Stimulated activated CD4-positive, alpha-beta T cell treated with anti-CD3 and anti-CD28 coated beads, Interleukin-12 subunit alpha, Interleukin-12 subunit beta, amount 100 ng/mL, for 4 hours (primary cell): ENCODE measurements around the gene GRM1.
"Not testable (repeated sequence)": the region's sequence is repeated elsewhere in the genome, so short reads cannot be mapped to it uniquely, and the experiment has no call there.

Experiments used
- DNase-seq: peaks from one replicate; pipeline ENCODE4 v3.0.0-alpha.2; 2020

Gene GRM1

DNA sequence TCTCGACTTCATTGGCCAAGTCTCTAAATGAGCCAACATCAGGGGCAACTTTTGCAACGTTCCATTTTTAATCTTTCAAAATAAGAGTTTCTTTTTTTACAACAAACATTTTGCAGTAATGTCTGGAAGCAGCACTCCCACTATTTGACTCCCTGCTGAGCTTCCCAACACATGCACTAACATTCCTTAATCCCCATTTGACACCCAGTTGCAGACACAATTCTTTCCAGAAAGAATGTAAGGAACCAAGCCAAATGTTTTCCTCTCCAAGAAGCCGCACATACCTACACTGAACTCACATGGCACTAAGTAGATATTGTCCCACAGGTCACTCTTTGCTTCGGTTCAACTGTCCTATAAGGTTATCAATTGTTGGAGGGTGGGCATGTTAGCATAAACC lies 165.6 kb downstream of the GRM1 start:
- DNase-seq, result no peak

DNA sequence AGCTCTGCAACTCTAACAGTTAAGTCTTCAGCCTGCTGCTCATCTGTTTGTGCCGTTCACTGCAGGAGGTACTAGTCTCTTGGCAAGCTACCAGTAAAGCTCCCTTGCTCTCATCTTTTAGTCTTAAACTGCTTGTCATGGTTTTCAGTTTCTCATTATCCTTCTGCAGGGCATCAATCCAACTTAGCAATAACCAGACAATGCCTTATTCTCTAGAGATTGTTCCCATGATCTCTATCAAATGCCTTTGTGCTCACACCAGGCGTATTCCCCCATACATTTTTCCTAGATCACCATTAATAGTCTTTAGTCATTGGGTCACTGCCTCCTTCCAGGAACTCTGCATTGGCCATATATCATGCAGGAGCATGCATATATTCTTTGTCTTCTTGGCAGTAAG lies 171.3 kb downstream of the GRM1 start:
- DNase-seq, result no peak

DNA sequence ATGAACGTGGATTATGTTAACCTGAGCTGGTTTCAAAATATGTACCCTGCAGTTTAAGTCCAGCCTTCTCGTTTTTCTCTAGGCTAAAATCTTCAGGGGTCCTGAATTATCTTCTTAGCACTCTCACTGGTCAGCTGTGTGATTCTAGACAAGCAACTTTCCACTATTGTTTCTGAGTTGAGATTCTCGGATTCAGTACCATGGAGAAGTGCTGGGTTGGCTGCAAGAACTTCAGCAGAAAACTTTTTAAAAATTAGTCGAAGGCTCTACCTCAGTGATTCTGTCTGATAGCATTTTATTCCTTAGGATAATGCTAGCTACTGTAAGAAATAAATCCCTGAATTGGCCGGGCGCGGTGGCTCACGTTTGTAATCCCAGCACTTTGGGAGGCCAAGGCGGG lies 173.7 kb downstream of the GRM1 start:
- no peak for DNase-seq

DNA sequence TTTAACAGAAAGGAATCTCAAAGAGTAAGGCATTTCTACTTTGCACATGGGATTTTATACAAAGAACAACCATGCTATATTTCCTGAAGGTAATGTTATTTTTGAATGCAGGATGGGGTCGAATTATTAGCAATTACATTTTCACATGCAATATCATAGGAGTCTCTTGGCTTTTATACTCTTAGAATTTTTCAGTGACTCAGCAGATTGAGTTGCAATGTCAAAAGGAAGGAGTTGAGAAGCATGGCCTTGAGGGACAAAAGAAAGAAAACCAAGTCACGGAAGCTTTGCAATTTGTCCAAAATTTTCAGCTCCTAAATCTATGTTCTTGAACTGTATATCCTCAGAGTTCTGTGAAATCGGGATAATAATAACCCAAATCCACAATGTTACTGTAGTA lies 181.1 kb downstream of the GRM1 start:
- DNase-seq, result no peak

DNA sequence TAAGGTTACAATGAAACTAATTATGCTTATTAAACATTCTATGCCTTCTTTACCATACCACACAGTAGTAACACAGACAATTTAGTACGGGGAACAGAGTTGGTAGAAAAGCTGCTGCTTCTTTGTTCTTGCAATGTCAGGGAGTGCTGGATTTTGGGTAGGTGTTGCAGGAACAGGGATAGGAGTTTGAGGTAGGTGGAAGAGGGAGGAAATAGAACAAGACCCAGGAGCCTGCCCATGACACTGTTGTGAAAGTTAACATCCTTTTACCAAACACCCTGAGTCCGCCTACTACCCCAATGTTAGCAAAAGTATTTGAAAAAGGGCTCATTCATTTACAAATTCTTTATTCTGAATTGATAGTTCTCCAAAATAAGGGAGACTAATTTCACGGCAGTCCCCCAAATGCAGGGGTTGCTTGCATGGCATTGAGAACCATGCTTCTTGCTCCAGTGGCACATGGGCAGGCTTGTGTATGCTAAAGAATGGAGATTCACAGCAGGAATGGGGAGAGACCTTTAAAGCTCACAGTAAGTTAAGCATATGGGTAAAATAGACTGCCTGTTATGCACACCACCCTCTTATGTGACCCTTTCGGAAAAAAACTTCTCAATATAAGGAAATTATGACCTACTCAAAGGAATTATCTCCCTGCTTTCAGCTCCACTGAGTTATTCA lies 181.7 kb downstream of the GRM1 start:
- DNase-seq, result no peak

DNA sequence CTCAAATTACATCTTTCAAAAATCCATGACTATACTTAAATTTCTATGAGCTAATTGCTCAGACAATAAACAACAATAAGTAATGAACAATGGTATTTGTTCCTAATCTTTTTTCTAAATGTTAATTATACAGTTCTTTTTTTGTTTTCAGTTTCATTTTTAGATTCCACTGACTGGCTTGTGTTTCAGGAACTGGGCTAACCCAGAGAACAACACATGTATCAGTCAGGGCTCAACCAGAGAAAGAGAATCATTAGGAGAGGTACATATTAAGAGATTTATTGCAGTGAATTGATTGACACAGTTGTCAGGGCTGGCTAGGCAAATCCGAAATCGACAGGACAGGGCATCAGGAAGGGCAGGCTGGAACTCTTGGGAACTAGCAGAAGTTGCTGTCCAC lies 182.8 kb downstream of the GRM1 start:
- DNase-seq, result no peak

DNA sequence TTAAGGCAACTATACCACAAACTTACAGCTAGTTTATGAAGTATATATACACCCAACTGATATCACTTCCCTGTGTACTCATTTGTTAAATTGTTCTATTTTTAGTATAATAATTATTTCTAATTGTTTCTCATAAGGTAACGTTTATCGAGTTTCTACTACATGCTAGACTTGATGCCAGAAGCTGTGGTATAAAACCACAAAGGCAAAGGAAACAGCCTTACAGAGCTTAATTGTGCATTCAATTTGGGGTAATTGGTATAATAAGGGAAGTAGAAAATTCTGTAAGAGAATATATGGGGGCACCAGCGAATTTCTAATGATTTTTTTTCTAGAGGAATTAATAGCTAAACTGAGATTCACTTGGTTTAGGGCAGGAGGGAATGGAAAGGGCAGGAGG lies 183.9 kb downstream of the GRM1 start:
- DNase-seq, result no peak

DNA sequence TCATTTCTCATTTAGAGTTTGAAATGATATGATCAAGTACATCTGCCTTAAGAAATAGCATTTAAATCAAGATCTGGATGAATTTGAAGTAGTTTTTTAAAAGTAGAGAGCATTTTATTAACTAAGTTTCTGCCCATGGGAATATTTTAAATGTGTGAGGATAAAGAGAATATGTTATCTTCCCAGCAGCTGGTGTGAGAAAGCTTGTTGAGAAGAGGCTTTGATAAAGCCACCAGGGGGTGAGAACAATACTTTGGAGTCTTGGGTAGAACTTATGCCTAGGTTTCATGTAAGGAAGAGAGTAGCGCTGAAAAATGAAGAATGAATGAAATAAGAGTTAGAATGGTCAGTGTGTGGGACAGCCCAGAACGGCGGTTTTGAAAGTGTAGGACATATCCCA lies 190.2 kb downstream of the GRM1 start:
- no peak for DNase-seq

DNA sequence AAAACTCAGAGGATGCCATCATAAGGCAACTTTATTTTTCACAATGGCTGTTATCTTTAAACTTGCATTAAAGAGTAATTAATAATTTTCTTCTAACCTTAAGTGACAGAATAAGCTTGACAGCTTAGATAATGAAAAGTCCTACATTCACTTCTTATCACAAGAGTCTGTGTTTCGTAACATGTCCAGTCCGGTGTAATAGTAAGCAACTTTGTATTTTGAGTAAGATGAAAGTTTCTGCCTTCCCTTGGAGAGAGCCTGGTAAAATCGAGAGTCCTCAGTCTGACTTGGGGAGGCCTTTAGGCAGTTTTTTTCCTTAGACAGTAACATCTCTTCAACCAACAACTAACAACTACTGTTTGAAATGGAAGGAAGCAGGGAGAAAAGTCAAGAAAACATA lies 195.6 kb downstream of the GRM1 start:
- no peak for DNase-seq

DNA sequence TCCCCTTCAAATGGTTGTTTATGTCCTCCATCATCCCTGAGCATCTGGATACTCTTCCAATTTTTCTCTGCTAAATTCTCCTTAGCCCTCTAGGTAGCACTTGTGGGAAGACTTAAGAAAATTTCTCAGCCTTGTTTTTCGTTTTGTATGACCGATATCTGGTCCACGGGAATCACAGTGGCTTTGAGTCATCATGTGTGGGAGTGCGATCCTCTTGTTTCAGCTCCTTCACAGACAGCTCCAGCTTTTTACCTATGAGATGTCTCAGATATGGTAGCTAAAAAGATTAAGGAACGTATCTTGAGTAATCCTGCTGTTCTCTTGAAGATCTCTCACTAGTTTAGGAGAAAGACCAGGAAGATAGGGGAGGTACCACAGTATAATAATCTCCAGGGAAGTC lies 196.1 kb downstream of the GRM1 start:
- DNase-seq, result no peak

DNA sequence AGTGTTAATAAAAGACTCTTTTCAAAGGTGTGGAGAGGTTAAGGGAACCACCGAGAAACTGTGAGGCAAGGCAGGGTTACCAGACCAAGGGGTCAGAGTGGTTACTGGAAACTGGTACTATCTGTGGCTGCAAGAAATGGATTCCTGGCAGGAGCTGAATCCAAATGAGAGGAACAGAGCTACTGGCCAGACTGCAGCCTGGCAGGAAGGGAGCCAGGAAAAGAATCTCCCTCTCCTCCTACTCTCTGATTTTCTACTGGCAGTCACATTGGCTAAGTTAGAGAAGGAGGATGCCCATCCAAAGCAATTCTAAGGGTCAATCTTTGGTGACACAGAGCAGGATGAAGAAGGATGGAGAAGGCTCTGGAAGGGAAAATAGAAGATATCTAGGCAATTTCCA lies 211.5 kb downstream of the GRM1 start:
- no peak for DNase-seq

DNA sequence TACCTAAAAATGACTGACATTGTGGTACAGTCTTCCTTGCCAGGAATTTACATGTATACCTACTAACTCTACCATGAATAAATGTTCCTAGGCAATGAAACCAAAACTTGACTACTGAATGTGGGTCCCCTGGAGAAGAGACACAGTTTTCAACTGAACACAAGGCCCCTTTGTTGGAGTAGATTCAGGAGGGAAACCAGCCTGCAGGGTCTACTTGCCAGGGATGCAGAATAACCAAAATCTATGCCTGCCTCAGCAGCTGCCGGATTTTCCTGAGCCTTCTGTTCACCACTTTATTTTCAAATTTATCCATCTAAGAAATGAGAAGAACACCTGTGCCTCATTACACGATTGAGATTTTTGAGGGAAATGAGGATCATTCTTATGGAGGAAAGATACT lies 211.9 kb downstream of the GRM1 start:
- DNase-seq, result no peak

DNA sequence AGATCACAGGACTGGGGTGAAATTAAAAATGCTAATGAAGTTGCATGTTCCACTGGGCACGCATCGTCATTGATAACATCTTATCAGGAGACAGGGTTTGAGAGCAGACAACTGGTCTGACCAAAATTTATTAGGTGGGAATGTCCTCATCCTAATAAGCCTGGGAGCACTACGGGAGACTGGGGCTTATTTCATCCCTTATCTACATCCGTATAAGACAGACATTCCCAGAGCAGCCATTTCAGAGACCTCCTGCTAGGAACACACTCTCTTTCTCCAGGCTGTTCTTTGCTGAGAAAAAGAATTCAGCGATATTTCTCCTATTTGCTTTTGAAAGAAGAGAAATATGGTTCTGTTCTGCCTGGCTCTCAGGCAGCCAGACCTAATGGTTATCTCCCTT lies 214.8 kb downstream of the GRM1 start:
- DNase-seq, result not testable (repeated sequence)

DNA sequence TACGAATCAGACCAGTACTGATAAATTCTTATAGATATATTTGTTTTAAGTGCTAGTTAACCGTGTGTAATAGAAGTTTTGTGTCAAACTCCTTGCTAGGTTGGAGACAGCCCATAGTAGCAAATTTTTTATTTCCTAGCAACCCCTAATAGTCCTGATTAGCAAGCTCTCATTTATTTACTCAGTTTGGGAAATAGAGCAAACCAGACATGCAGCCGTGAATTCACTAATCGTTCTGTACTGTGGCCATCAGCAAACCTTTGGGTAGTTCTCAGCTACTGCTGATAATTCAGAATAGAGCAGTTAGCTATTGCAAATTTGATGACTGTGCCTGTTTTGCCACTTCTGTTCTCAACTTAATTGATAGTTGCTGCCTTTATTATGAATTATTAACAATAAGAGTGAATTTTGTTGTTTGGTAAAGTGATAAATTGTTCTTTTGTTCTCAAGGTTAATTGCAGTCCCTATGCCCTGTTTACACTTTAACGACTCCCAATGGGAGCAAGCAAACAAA lies 215.8 kb downstream of the GRM1 start:
- DNase-seq, result no peak

DNA sequence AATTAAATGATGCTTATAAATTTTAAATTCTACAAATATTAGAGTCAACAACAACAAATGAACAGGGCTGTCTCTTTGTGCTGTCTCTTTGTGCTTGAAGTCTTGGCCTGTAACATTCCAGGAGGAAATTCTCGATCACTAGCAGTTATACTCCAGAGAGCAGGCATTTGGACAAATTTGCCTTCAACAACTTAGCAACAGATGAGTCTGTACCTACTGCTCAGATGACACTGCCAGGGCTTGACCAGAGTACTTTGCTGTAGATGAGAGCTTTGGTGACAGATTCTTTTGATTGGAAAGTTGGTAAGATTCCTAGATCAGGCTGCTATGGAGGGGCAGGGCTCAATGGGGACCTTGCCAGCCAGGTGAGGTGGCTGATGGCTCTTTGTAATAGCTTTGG lies 217.2 kb downstream of the GRM1 start:
- DNase-seq, result no peak

DNA sequence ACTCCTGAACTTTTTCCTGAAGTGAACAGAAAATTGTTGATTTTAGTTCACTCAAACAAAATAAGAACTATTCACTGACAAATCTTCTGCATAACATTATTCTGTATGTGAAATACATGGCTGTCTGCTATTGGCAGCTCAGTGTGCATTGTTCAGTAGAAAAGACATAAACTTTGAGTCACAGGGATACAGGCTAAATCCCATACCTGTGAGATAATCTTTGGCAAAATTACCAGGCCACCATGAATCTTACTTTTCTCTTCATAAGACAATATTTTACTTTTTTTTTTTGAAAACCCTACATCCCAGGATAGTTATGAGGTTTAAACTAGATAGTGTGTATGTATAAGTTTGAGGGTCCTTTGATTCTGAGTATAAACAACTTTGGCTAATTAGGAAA lies 224.8 kb downstream of the GRM1 start:
- no peak for DNase-seq

DNA sequence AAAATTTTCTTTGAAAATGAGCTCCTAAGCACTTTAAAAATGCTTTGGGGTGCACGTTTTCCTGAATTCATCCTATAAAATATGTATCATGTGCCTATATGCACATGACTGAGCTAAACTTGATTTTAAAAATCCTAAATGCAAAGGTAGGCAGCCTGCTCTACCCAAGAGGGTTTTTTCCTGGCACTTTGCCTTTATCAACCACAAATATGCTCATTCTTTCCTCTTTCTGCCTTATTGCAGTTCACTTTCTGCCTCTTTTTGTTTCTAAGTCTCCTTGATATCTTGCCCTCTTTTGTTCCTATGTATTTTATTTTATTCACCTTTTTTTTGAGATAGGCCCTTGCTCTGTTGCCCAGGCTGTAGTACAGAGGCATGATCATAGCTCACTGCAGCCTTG lies 229.3 kb downstream of the GRM1 start:
- DNase-seq, result no peak

DNA sequence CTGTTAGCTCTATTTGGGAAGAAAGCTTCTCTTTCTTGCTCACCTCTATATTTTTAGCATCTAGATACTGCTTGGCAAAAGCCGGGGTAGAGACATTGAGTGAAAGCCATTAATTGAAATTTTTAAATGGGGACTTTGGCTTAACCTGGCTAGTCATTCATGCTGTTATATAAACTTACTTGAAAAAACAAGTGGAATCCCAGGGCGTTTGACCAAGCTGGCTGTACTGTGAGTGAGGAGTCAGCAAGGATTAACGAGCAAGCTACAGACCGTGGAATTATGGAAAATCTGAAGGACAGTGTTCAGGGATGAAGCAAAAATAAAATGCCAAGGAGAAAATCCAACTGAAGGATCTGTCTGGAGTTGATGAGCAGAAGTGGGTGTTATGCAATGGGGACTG lies 232.0 kb downstream of the GRM1 start:
- no peak for DNase-seq

DNA sequence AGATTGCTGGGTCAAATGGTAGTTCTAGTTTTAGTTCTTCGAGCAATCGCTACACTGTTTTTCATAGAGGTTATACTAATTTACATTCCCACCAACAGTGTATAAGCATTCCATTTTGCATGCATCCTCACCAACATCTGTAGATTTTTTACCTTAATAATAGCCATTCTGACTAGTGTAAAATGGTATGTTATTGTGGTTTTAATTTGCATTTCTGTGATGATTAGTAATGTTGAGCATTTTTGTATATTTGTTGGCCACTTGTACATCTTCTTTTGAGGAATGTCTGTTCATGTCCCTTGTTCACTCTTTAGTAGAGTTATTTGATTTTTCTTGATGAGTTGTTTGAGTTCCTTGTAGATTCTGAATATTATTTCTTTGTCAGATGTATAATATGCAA lies 236.2 kb downstream of the GRM1 start:
- no peak for DNase-seq

DNA sequence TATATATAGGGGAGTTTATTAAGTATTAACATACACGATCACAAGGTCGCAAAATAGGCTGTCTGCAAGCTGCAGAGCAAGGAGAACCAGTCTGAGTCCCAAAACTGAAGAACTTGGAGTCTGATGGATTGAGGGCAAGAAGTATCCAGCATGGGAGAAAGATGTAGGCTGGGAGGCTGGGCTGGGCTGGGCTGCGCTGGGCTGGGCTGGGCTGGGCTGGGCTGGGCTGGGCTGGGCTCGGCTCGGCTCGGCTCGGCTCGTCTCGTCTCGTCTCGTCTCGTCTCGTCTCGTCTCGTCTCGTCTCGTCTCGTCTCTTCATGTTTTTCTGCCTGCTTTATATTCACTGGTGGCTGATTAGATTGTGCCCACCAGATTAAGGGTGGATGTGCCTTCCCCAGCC lies 238.6 kb downstream of the GRM1 start:
- DNase-seq, result no peak

DNA sequence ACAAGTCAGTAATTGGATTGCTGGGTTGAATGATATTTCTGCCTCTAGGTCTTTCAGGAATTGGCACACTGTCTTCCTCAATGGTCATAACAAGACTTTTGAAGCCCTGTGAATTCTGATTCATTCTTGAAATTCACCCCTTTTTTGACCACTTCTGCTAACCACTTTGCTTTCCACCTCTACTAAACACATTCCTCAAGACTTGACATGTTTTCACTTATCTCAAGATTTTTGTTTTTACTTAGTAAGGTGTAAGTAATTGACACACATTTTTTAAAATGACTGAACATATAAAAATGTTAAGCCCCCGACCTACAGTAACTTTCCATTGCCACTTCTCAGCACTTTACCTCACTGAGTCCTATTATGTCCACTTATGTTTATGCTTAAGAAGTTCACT lies 239.1 kb downstream of the GRM1 start:
- DNase-seq, result no peak

DNA sequence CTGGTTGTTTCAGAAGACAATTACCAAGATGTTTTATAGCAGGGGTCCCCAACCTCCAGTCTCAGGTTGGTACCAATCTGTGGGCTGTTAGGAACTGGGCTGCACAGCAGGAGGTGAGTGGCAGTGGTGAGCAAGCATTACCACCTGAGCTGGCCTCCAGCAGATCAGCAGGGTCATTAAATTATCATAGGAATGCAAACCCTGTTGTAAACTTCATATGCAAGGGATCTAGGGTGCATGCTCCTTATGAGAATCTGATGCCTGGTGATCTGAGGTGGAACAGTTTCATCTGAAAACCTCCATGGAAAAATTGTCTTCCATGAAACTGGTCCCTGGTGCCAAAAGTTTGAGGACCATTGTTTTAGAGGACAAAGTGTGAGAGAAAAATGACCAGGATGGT lies 240.6 kb downstream of the GRM1 start:
- DNase-seq, result no peak

DNA sequence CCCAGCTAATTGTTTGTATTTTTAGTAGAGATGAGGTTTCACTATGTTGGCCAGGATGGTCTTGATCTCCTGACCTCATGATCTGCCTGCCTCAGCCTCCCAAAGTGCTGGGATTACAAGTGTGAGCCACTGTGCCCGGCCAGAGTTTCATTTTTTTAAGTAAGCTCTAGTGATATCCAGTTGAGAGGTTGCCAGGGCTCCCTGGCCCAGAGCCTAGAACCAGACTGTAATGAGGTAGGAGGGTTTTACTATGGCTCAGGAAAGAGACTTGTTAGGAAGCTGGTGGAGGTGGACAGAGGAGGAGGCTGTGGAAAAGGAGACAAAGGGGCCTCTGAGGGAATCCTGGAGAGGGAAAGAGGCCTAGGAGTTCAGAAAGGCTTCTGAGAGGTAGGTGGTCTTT lies 242.3 kb downstream of the GRM1 start:
- not testable (repeated sequence) for DNase-seq

DNA sequence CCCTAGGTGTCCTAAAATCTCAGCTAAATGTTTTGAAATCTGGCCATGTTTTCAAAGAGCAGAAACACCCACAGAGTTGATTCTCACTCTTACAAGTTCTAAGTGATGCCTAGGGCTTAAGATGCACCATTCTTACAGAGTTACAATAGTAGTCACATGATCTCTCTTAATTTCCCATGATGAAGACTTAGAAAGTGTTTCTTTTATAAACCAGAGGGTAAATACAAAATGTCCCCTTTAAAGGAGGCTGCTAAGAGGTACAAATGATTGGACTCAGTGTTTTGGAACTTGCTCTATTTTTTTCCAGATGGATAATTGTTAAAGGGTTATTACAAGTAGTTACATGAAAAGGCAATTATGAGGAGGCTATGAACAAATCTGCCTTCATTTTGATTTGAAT lies 244.6 kb downstream of the GRM1 start:
- DNase-seq, result no peak

DNA sequence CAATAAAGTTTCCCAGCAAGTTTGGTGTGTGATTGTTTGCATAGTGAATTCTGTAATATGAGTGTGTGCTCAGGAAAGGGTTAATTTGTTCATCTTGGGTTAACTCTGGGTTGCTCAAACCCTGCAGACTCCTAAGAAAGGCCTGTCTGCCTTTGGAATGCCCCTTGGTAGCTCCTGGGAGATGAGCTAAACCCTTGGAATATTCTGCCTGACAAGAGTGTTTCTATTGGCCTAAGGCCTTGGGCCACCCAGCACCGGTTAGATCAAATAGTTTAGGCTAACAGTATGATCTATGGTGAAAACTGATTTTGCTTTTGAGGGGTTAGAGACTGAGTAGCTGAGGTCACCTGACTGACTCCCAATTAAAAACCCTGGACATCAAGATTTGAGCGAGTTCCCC lies 248.3 kb downstream of the GRM1 start:
- no peak for DNase-seq
